ENCODE measurements around the gene FOS. TPM values are rescaled to one million over a fixed set of nuclear protein-coding genes. Genes with fewer than 3 reads are reported as not detected.

FOS gene
- total and polyA plus RNA-seq, 2 of the 13 experiments (the other 11 are each of a cell fraction or from before 2014, with no cell fraction given) = 15.9 to 24.2 TPM

DNA sequence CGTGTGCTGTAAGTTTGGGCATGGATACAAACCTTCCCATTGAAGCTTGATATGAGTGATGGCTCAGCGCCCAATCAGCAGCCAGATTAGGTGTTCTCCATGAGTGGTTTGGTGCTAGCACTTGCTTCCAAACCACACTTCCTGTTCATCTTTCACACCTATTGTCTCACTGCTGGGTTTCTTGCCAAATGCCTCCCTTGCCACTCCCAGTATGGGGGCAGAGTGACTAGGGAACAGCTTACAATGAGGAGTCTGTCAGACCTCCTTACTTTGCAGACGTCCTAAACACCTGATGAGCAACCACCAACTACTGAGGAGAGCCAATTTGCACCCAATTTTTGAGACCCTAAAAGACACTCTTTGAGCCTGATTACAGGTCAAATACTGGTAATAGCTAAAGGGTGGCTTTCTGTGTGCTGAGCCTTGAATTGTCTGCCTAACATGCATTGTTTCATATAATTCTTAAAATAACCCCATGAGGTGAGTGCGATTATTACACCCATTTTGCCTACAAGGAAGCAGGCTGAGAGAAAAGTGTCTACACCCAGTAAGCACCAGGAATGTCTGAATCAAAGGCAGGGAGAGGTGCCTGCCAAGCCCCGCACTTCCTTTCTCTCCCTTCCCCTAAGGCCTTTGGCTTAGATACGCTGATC, 48.4 kb upstream of the FOS start:
- ChIA-PET POLR2A (no interaction called here), CTCF (ENCODE audit: low intra/inter-chr PET ratio, low total read pairs) (no interaction called here)
- no peaks in the 10 kb centered on the region for H3K36me3 ChIP-seq (replicated peaks in 1 of 2; ENCODE audit: control insufficient read depth in 1 of 2, insufficient read depth in 2 of 2, low read length in 2 of 2)
- H4K20me1 ChIP-seq (ENCODE audit: insufficient read depth, low read length) = no peaks in the 10 kb centered on the region
- peak; percentile 71 for ATAC-seq
- intact Hi-C loops (cut with micrococcal nuclease; ENCODE audit: unreplicated experiment) (loop anchor here (10.0 kb wide), 1 partner anchor 665 kb away; no protein-coding TSS in a partner anchor), in situ Hi-C loops (cut with HindIII; ENCODE audit: extremely low pct_ligation_motif_present, low pct_unique_long_range_greater_than_20kb) (no loop called here)
- H2AFZ ChIP-seq (ENCODE audit: low read length) = no peak overlapping the region
- no peak for DNase-seq (ENCODE audit: low spot score)
- peaks cover 22% of the 10 kb centered on the region for H3K4me1 ChIP-seq (ENCODE audit: insufficient read depth, low read length)
- no peak overlapping the region for H3K27ac ChIP-seq (ENCODE audit: extremely low read length, insufficient read depth, low read length)
- no peaks in the 10 kb centered on the region for H3K79me2 ChIP-seq (ENCODE audit: insufficient read depth, low read length)
- 40% methylated on average over 6 of the region's 6 CpGs for WGBS (ENCODE audit: low lambda C conversion rate)
- no TSS peak for BruUV-seq (replicated peaks)
- no peak for FAIRE-seq
- H3K4me2 ChIP-seq (ENCODE audit: low read depth, low read length) = no peak overlapping the region
- no peaks in the 10 kb centered on the region for H3K9me3 ChIP-seq (ENCODE audit: low read length)
- H3K27me3 ChIP-seq (ENCODE audit: control insufficient read depth in 1 of 2, insufficient read depth in 2 of 2, low read length in 2 of 2) = peaks cover 2 to 11% of the 10 kb centered on the region in 2 experiments; a peak in 3 of 5 replicates
- no peak overlapping the region for H3K9ac ChIP-seq (ENCODE audit: insufficient read depth, low read depth, low read length)
- no peak overlapping the region for H3K4me3 ChIP-seq (replicated peaks in 1 of 3; ENCODE audit: insufficient read depth in 1 of 3, low read depth in 2 of 3, low read length in 3 of 3)
- TF ChIP-seq NR1H2 (CRISPR knock-in tag; IDR thresholded peaks at IDR 0.05; ENCODE audit: borderline replicate concordance, low read depth) (no peak), ELF4 (CRISPR knock-in tag; IDR thresholded peaks at IDR 0.05; ENCODE audit: borderline replicate concordance) (no peak), GATA4 (IDR thresholded peaks at IDR 0.05; ENCODE audit: borderline replicate concordance, low read depth) (no peak), ETV5 (CRISPR knock-in tag; IDR thresholded peaks at IDR 0.05; ENCODE audit: borderline replicate concordance) (no peak), PAWR (CRISPR knock-in tag; IDR thresholded peaks at IDR 0.05; ENCODE audit: borderline replicate concordance) (no peak), ASH2L (IDR thresholded peaks at IDR 0.05; ENCODE audit: insufficient read length, low read depth, low read length) (no peak), ATM (IDR thresholded peaks at IDR 0.05; ENCODE audit: borderline replicate concordance) (no peak), ZNF672 (CRISPR knock-in tag; IDR thresholded peaks at IDR 0.05) (no peak), PRMT3 (CRISPR knock-in tag; IDR thresholded peaks at IDR 0.05; ENCODE audit: borderline replicate concordance, low read depth) (no peak), ZNF558 (CRISPR knock-in tag; IDR thresholded peaks at IDR 0.05; ENCODE audit: borderline replicate concordance) (no peak), ZNF138 (CRISPR knock-in tag; IDR thresholded peaks at IDR 0.05; ENCODE audit: low read depth) (no peak), SNAI1 (CRISPR knock-in tag; IDR thresholded peaks at IDR 0.05; ENCODE audit: borderline replicate concordance) (no peak), NCOA2 (CRISPR knock-in tag; IDR thresholded peaks at IDR 0.05) (no peak), ZFP36L1 (CRISPR knock-in tag; IDR thresholded peaks at IDR 0.05) (no peak), POLR2A (IDR thresholded peaks at IDR 0.05; ENCODE audit: insufficient read depth in 1 of 2, low read depth in 2 of 2, low read length in 2 of 2) (no peak)
- TF ChIP-seq, protein P1, sequence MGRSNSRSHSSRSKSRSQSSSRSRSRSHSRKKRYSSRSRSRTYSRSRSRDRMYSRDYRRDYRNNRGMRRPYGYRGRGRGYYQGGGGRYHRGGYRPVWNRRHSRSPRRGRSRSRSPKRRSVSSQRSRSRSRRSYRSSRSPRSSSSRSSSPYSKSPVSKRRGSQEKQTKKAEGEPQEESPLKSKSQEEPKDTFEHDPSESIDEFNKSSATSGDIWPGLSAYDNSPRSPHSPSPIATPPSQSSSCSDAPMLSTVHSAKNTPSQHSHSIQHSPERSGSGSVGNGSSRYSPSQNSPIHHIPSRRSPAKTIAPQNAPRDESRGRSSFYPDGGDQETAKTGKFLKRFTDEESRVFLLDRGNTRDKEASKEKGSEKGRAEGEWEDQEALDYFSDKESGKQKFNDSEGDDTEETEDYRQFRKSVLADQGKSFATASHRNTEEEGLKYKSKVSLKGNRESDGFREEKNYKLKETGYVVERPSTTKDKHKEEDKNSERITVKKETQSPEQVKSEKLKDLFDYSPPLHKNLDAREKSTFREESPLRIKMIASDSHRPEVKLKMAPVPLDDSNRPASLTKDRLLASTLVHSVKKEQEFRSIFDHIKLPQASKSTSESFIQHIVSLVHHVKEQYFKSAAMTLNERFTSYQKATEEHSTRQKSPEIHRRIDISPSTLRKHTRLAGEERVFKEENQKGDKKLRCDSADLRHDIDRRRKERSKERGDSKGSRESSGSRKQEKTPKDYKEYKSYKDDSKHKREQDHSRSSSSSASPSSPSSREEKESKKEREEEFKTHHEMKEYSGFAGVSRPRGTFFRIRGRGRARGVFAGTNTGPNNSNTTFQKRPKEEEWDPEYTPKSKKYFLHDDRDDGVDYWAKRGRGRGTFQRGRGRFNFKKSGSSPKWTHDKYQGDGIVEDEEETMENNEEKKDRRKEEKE (IDR thresholded peaks at IDR 0.05) = no peak
- TF ChIP-seq, protein P2, sequence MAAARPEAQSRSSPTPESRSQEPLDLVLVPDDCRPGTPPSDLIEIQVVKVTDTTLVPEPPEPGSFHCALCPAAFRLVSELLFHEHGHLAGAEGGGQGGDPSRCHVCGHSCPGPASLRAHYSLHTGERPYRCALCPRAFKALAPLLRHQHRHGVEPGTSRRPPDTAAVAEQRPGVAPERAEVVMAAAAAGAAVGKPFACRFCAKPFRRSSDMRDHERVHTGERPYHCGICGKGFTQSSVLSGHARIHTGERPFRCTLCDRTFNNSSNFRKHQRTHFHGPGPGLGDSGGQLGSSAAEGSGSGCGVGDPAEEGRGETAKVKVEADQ (CRISPR knock-in tag; IDR thresholded peaks at IDR 0.05; ENCODE audit: borderline replicate concordance) = no peak
- TF ChIP-seq, protein P3, sequence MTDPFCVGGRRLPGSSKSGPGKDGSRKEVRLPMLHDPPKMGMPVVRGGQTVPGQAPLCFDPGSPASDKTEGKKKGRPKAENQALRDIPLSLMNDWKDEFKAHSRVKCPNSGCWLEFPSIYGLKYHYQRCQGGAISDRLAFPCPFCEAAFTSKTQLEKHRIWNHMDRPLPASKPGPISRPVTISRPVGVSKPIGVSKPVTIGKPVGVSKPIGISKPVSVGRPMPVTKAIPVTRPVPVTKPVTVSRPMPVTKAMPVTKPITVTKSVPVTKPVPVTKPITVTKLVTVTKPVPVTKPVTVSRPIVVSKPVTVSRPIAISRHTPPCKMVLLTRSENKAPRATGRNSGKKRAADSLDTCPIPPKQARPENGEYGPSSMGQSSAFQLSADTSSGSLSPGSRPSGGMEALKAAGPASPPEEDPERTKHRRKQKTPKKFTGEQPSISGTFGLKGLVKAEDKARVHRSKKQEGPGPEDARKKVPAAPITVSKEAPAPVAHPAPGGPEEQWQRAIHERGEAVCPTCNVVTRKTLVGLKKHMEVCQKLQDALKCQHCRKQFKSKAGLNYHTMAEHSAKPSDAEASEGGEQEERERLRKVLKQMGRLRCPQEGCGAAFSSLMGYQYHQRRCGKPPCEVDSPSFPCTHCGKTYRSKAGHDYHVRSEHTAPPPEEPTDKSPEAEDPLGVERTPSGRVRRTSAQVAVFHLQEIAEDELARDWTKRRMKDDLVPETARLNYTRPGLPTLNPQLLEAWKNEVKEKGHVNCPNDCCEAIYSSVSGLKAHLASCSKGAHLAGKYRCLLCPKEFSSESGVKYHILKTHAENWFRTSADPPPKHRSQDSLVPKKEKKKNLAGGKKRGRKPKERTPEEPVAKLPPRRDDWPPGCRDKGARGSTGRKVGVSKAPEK (CRISPR knock-in tag; IDR thresholded peaks at IDR 0.05; ENCODE audit: borderline replicate concordance) = no peak
